Right renal pelvis (tissue), 4 donors: Measurements from ENCODE around the gene ACVRL1. TPM values are rescaled to one million over a fixed set of nuclear protein-coding genes. Genes with fewer than 3 reads are reported as not detected.
"Not testable (repeated sequence)": the region's sequence is repeated elsewhere in the genome, so short reads cannot be mapped to it uniquely, and the experiment has no call there.

Source experiments
- DNase-seq, 4 donors: peaks; one replicate each; pipeline ENCODE4 v3.0.0-alpha.2; 2013; ENCODE audit warnings: low read depth in 4 of 4, low spot score in 3 of 4, missing footprints in 1 of 4
- polyA plus RNA-seq, 4 donors: library from polyadenylated mRNA; unstranded; fragments of 120-200 nt; gene quantifications; one replicate each; pipeline ENCODE4 v1.2.1, GENCODE V29; 2013; ENCODE audit not compliant: insufficient read length in 4 of 4

Gene ACVRL1
- polyA plus RNA-seq, 4 donors = 32.8 to 37.8 (median 33.5) TPM

GRCh38 chr12:51873251-51873994 is 33.9 kb upstream of the ACVRL1 start:
- no peak for DNase-seq

- no peak for DNase-seq
Observed at GRCh38 chr12:51874000-51874399, 33.3 kb upstream of the ACVRL1 start.

GRCh38 chr12:51874486-51874885 is 32.8 kb upstream of the ACVRL1 start:
- no peak for DNase-seq

GRCh38 chr12:51879102-51879501 is 28.2 kb upstream of the ACVRL1 start:
- no peak for DNase-seq

GRCh38 chr12:51883295-51883694 is 24.0 kb upstream of the ACVRL1 start:
- no peak for DNase-seq

GRCh38 chr12:51883998-51884675 is 23.2 kb upstream of the ACVRL1 start:
- no peak for DNase-seq

GRCh38 chr12:51884676-51885229 is 22.6 kb upstream of the ACVRL1 start:
- DNase-seq = no peak

- DNase-seq = not testable (repeated sequence)
Observed at GRCh38 chr12:51885294-51886020, 21.8 kb upstream of the ACVRL1 start.

- no peak for DNase-seq
Observed at GRCh38 chr12:51886021-51886710, 21.1 kb upstream of the ACVRL1 start.

GRCh38 chr12:51887476-51888315 is 19.6 kb upstream of the ACVRL1 start, which contains the start of gene ANKRD33:
Gene ANKRD33, plus strand, starts transcription at chr12:51888103. Its CDS starts 84 bp downstream, at chr12:51888187.
- no peak for DNase-seq

- no peak for DNase-seq
Observed at GRCh38 chr12:51888316-51889215, 18.7 kb upstream of the ACVRL1 start.

- no peak for DNase-seq
Observed at GRCh38 chr12:51889216-51890132, 17.8 kb upstream of the ACVRL1 start.

- no peak for DNase-seq
Observed at GRCh38 chr12:51890133-51890464, 17.2 kb upstream of the ACVRL1 start.

- DNase-seq = no peak
Observed at GRCh38 chr12:51890511-51891171, 16.7 kb upstream of the ACVRL1 start.

- no peak for DNase-seq
Observed at GRCh38 chr12:51891843-51892242, 15.5 kb upstream of the ACVRL1 start.

GRCh38 chr12:51893786-51894185 is 13.5 kb upstream of the ACVRL1 start:
- DNase-seq = no peak
